ENCODE results near the gene IBA57. TPM values are rescaled to one million over a fixed set of nuclear protein-coding genes. Genes with fewer than 3 reads are reported as not detected.

The IBA57 gene
- total and polyA plus RNA-seq, 3 donors from 2014 or later: 16.0 to 23.2 (median 21.0) TPM

- Histone ChIP-seq H3K27me3 (no peaks in the 10 kb centered on the region), H3K9me3 (no peaks in the 10 kb centered on the region), H3K27ac (no peak overlapping the region), H3K36me3 (ENCODE audit: low read depth, missing control alignments) (no peaks in the 10 kb centered on the region), H3K4me1 (no peaks in the 10 kb centered on the region), H3K4me3 (no peak overlapping the region)
- DNase-seq: no peak
- intact Hi-C loops (cut with DNase I; ENCODE audit: low total_unique reads): no loop called here
- WGBS, 2 donors: 90 to 99% methylated on average over 14 to 16 of the region's 16 CpGs
- TF ChIP-seq CTCF (IDR thresholded peaks at IDR 0.05) (no peak), POLR2A (IDR thresholded peaks at IDR 0.05) (no peak)
Measured at GRCh38 chr1:228224198-228225164, 58.9 kb downstream of the IBA57 start.

GRCh38 chr1:228225165-228225710, 59.6 kb downstream of the IBA57 start:
- Histone ChIP-seq H3K4me3 (no peak overlapping the region), H3K4me1 (no peaks in the 10 kb centered on the region), H3K9me3 (no peaks in the 10 kb centered on the region), H3K27ac (no peak overlapping the region), H3K36me3 (ENCODE audit: low read depth, missing control alignments) (no peaks in the 10 kb centered on the region), H3K27me3 (no peaks in the 10 kb centered on the region)
- 0 to 99% methylated on average over 2 of the region's 2 CpGs for WGBS, 2 donors
- TF ChIP-seq CTCF (IDR thresholded peaks at IDR 0.05) (no peak), POLR2A (IDR thresholded peaks at IDR 0.05) (no peak)
- DNase-seq: no peak
- intact Hi-C loops (cut with DNase I; ENCODE audit: low total_unique reads): no loop called here

- Histone ChIP-seq H3K27ac (no peak overlapping the region), H3K4me3 (no peak overlapping the region), H3K36me3 (ENCODE audit: low read depth, missing control alignments) (no peaks in the 10 kb centered on the region), H3K4me1 (no peaks in the 10 kb centered on the region), H3K27me3 (no peaks in the 10 kb centered on the region), H3K9me3 (no peaks in the 10 kb centered on the region)
- intact Hi-C loops (cut with DNase I; ENCODE audit: low total_unique reads): no loop called here
- no peak for DNase-seq
- WGBS, 2 donors: 44 to 75% methylated on average over 2 of the region's 2 CpGs
- TF ChIP-seq CTCF (IDR thresholded peaks at IDR 0.05) (no peak), POLR2A (IDR thresholded peaks at IDR 0.05) (no peak)
Measured at GRCh38 chr1:228225740-228226139, 60.1 kb downstream of the IBA57 start.

- no peak for DNase-seq
- Histone ChIP-seq H3K9me3 (no peaks in the 10 kb centered on the region), H3K27me3 (no peaks in the 10 kb centered on the region), H3K36me3 (ENCODE audit: low read depth, missing control alignments) (no peaks in the 10 kb centered on the region), H3K4me3 (no peak overlapping the region), H3K4me1 (no peaks in the 10 kb centered on the region), H3K27ac (no peak overlapping the region)
- intact Hi-C loops (cut with DNase I; ENCODE audit: low total_unique reads): no loop called here
- 93% methylated on average over 7 of the region's 7 CpGs; no CpG with 5 or more reads in 1 of the 2 donors for WGBS, 2 donors
- no peak for TF ChIP-seq POLR2A (IDR thresholded peaks at IDR 0.05)
- no peak for TF ChIP-seq CTCF (IDR thresholded peaks at IDR 0.05)
Measured at GRCh38 chr1:228226141-228226874, 60.7 kb downstream of the IBA57 start.
